ENCODE results near the gene SEMA4B.

The SEMA4B gene

DNA sequence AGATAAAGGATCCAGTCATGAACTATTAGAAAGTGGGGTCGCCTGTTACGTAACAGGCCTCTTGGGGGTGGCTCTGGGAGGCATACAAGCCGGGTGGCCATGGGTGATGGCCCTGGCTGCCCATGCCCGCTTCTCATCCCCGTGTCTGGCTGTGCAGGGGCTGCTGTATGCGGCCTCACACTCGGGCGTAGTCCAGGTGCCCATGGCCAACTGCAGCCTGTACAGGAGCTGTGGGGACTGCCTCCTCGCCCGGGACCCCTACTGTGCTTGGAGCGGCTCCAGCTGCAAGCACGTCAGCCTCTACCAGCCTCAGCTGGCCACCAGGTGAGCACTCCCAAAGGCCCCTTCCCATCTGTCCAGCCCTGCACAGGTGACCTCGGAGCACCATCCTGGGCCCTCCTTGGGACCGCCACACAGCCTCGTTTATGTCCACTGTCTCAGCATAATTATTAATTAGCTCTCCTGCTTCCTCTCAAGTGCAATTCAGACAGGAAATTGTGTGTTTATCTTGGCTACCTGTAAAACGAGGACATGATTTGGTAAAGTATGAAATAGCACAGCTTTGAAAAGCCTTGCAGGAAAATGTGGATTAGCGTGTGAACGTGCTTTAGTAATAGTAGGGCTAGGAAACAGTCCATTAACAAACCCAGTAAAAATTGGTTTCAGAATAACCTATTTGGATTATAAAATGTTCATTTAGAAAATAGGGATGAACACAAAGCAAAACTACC, 24.5 kb downstream of the SEMA4B start:
- in situ Hi-C loops (cut with MboI; ENCODE audit: low sequenced_read_pairs): no loop called here

DNA sequence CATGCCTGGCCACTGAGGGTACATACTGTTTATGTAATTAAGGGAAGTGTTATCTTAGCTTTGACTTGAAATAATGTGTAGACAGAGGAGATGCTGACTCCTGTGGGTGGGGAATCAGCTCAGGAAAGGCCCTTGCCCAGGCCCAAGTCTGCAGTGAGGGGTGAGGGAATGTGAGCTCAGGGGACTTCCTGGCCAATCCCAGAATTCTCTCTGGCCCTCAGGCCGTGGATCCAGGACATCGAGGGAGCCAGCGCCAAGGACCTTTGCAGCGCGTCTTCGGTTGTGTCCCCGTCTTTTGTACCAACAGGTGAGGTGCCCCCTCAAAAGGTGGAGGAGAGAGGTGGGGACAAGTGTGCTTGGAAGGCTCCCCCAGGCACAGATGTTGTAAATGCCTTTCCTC, 26.2 kb downstream of the SEMA4B start:
- in situ Hi-C loops (cut with MboI; ENCODE audit: low sequenced_read_pairs): no loop called here

DNA sequence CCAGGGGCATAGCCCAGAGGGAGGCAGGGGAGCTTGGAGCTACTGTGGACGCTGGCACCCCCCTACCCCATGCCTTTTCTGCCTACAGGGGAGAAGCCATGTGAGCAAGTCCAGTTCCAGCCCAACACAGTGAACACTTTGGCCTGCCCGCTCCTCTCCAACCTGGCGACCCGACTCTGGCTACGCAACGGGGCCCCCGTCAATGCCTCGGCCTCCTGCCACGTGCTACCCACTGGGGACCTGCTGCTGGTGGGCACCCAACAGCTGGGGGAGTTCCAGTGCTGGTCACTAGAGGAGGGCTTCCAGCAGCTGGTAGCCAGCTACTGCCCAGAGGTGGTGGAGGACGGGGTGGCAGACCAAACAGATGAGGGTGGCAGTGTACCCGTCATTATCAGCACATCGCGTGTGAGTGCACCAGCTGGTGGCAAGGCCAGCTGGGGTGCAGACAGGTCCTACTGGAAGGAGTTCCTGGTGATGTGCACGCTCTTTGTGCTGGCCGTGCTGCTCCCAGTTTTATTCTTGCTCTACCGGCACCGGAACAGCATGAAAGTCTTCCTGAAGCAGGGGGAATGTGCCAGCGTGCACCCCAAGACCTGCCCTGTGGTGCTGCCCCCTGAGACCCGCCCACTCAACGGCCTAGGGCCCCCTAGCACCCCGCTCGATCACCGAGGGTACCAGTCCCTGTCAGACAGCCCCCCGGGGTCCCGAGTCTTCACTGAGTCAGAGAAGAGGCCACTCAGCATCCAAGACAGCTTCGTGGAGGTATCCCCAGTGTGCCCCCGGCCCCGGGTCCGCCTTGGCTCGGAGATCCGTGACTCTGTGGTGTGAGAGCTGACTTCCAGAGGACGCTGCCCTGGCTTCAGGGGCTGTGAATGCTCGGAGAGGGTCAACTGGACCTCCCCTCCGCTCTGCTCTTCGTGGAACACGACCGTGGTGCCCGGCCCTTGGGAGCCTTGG, 27.0 kb downstream of the SEMA4B start:
- in situ Hi-C loops (cut with MboI; ENCODE audit: low sequenced_read_pairs): no loop called here

DNA sequence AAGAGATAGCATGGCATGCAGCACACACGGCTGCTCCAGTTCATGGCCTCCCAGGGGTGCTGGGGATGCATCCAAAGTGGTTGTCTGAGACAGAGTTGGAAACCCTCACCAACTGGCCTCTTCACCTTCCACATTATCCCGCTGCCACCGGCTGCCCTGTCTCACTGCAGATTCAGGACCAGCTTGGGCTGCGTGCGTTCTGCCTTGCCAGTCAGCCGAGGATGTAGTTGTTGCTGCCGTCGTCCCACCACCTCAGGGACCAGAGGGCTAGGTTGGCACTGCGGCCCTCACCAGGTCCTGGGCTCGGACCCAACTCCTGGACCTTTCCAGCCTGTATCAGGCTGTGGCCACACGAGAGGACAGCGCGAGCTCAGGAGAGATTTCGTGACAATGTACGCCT, 27.8 kb downstream of the SEMA4B start:
- in situ Hi-C loops (cut with MboI; ENCODE audit: low sequenced_read_pairs): no loop called here

DNA sequence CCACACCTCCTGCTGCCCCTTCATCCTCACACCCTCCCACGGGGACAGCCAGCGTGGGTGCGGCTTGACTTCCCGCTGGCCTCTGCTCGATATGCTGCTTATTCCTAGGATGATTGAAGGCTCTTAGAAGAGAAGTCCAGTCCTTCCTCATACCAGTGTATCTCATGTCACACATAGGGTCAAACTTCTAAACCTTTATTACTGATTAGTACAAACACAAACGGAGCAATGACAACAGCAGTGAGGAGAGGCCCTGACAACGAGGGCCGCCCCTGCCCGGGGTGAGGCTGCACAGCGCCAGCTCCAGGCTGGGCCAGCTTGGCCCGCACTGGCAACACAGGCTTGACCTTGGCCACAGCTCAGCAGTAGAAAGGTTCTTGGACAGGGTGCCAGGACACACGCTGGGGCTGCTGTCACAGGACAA, 29.0 kb downstream of the SEMA4B start:
- in situ Hi-C loops (cut with MboI; ENCODE audit: low sequenced_read_pairs): no loop called here

DNA sequence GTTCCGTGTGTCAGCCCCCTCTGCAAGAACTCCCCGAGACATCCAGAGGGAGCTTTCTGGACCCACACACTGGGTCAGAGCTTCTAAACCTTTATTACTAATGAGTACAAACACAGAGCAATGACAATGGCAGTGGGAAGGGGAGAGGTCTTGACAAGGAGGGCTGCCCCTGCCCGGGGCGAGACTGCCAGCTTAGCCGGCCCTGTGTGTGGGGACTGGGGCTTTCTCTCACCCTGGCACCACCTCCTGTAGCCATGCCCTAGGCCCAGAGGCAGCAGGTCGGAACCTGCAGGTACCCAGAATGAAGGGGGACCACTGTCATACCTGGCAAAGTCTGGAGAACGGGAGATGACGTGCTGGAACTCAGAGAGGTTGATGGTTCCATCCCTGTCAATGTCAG, 29.5 kb downstream of the SEMA4B start:
- in situ Hi-C loops (cut with MboI; ENCODE audit: low sequenced_read_pairs): no loop called here

DNA sequence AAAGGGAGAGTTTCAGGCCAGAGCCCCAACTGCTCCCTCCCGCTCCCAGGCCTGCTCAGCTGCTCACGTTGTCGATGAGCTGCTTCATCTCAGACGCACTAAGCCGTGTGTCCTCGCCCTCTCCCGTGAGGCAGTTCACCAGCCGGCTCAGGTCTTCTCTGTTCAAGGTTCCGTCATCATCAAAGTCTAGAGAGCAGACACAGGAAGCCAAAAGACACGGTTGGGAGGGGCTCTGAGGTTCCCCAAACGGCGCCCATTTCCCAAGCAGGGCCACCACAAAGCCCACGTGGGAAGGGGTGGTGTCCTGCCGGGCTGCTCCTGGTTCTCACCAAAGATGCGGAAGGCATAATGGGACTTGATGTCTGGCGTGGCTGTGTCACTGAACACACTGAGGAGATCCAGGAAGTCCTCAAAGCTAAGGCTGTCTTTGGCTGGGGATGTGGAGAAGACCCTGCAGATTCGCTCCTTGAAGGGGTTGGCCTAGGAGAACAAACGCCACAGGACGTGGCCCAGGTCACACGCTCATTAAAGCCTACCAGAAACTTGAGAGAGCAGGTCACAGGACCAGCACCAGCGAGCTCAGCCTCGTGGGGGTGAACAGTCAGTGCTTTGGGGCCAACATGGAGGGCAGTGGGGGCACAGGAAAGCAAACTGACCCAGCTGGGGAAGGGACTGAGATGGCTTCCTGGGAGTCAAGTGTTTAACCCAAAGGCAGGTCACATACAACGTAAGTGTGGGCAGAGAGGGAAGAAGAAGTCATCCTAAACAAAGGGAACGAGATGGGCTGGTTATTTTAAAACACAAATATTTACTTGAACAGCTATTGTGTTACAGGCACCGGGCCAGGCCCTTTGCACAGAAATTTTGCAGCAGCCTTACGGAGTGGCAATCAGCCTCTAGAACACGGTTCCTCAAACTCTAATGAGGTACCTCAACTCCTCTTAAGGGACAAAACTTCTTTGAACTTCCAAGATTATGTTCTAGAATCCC, 30.2 kb downstream of the SEMA4B start:
- in situ Hi-C loops (cut with MboI; ENCODE audit: low sequenced_read_pairs): no loop called here

DNA sequence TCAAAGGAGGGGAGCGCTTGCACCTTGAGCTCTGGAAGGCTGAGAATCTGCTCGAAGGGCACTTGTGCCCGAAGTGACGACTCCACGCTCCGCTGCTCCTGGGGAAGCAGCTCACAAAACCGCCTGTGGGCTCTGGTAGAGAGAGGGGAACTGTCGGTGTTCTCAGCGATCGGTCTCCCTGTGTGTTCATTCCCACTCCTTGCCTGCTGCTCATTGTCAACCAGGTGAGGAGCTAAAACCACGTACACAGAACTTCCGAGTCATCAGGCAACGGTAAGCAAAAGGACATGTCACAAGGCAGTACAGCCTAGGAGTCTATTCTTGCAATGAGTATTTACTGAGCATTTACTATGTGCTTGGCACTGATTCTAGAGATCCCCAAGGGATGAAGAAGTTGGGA, 31.1 kb downstream of the SEMA4B start:
- in situ Hi-C loops (cut with MboI; ENCODE audit: low sequenced_read_pairs): no loop called here

DNA sequence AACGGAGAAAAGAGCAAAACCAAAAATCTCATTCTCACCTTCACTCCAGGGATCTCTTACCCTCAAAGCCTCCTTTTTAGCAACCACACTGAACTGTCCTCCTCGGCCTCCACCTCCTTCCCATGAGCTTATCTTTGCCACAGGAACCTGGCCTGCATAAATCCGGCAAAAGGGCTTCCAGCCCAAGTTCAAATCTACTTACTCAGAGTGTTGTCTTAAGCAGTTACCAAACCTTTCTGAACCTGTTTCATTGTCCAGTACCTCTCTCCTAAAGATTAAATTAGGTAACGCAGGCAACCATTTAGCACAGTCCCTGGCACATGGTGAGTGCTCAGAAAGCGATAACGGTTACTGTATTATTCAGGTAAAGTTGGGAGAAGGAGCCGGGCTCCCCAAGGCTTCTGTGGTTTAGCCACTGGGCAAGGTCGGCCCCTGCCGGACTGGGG, 31.8 kb downstream of the SEMA4B start:
- in situ Hi-C loops (cut with MboI; ENCODE audit: low sequenced_read_pairs): no loop called here

DNA sequence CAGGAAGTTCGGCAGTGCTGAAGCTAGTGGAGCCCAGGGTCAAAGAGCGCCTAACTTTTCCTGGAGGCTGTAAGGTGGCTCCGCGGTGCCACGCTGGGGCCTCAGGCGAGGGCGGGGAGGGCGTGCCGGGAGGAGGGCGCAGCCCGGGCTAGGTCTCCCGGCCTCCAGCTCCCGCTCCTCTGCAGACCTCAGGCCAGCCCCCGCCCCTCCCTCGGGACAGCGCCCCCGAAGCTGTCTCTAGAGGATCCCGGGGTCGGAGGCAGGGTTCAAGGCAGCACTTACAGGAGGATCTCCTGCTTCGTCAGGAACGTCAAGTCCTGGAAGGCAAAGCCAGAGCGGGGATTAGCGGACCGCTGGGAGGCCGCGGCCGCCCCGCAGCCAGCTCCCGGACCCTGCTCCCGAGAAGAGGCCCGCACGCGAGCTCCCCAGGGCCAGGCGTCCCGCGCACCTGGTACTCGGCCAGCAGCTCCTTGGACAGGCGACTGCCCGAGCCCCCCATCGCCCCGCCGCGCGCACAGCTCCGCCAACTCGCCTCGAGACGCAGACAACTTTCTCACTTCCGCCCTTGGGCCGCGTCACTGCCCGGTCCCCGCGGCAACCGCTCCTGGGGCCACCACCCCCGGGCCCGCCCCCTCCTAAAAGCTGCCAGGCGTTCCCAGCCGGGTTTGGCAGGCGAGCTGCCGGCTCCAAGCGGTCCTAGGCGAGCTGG, 32.4 kb downstream of the SEMA4B start, which contains the start of gene CIB1:
CIB1 (minus strand) TSS at position 555 of the 709 bp plus-strand sequence; CDS start at position 499, 56 bp downstream.
- in situ Hi-C loops (cut with MboI; ENCODE audit: low sequenced_read_pairs): no loop called here

DNA sequence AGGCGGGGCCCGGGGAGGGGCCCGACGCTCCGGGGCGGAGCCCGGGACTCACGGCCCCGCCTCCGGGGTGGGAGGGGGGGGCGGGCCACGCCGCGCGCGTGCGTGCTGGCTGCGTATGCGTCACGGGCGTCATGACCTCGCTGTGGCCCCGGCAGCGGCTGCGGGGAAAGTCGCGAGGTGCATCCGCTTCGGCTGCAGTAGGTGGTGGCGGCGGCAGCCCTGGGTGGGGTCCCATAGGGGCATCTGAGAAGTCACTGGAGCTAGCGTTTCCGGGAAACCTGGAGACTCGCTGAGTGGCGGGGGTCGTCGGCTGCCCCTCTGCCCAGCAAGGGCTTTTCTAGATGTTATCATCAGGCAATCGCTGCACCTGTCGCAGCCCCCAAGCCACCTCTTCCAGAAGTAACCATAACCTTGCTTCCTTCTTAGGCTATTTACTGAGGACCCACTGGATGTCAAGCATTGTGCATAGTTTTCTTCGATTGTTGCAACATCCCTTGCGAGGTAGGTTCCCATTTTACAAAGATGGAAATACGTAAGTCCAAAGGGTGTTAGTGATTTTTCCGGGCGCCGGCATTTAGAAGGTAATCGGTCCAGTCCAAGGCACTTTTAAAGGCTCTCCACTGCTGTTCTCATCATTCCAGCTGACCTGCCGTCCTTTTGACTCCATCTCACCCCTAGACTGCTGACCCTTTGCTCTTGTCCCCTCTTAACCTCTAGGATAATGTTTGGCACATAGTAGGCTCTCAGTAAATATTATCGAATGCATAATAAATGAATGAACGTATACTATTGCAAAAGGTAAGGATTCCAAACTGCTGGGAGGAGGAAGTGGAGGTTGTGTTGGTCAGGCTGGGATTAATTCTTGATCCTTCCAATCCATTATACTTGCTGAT, 33.2 kb downstream of the SEMA4B start, which contains the start of gene GDPGP1:
GDPGP1 (plus strand) TSS at position 114 of the 893 bp plus-strand sequence. CDS start 6,700 bp downstream, outside the sequence.
- in situ Hi-C loops (cut with MboI; ENCODE audit: low sequenced_read_pairs): no loop called here

DNA sequence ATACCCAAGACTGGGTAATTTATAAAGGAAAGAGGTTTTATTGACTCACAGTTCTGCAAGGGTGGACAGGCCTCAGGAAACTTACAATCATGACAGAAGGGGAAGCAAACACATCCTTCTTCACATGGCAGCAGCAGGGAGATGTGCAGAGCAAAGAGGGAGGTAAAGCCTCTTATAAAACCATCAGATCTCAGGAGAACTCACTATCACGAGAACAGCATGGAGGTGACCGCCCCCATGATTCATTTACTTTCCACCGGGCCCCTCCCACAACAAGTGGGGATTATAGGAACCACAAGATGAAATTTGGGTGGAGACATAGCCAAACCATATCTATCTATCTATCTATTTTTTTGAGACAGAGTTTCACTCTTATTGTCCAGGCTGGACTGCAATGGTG, 38.2 kb downstream of the SEMA4B start:
- in situ Hi-C loops (cut with MboI; ENCODE audit: low sequenced_read_pairs): no loop called here

DNA sequence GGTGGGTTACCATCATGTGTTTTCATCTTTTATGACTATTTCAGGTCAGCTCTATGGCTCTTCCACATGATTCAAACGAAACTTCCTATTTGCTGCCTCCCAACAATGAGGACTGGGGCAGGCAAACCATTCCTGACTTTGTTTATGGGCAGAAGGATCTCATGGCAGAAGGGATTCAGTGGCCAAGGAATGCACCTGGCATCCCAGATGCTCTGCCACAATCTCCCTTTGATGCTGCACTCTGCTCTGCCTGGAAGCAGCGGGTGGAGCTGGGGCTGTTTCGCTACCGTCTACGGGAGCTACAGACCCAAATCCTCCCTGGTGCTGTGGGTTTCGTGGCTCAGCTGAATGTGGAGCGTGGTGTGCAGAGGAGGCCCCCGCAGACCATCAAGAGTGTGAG, 39.7 kb downstream of the SEMA4B start:
- in situ Hi-C loops (cut with MboI; ENCODE audit: low sequenced_read_pairs): no loop called here

DNA sequence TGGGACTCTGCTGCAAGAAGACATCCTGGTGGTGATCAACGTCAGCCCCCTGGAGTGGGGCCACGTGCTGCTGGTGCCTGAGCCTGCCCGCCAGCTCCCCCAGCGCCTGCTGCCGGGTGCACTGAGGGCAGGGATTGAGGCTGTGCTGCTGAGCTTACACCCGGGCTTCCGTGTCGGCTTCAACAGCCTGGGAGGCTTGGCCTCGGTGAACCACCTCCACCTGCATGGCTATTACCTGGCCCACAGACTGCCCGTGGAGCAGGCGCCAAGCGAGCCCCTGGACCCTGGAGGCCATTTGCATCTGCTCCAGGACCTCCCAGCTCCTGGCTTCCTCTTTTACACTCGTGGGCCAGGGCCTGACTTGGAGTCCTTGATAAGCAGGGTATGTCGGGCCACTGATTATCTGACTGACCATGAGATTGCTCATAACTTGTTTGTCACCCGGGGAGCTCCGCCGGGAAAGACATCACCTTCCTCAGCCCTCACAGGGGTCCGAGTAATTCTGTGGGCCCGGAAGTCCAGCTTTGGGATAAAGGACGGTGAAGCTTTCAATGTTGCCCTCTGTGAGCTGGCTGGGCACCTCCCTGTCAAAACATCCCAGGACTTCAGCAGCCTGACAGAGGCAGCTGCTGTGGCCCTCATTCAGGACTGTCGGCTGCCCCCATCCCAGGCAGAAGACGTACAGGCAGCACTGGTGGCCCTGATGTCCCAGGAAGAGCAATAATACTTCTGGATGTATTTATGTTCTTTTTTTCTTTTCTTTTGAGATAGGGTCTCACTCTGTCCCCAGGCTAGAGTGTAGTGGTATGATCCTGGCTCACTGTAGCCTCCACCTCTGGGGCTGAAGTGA, 40.4 kb downstream of the SEMA4B start:
- in situ Hi-C loops (cut with MboI; ENCODE audit: low sequenced_read_pairs): no loop called here

DNA sequence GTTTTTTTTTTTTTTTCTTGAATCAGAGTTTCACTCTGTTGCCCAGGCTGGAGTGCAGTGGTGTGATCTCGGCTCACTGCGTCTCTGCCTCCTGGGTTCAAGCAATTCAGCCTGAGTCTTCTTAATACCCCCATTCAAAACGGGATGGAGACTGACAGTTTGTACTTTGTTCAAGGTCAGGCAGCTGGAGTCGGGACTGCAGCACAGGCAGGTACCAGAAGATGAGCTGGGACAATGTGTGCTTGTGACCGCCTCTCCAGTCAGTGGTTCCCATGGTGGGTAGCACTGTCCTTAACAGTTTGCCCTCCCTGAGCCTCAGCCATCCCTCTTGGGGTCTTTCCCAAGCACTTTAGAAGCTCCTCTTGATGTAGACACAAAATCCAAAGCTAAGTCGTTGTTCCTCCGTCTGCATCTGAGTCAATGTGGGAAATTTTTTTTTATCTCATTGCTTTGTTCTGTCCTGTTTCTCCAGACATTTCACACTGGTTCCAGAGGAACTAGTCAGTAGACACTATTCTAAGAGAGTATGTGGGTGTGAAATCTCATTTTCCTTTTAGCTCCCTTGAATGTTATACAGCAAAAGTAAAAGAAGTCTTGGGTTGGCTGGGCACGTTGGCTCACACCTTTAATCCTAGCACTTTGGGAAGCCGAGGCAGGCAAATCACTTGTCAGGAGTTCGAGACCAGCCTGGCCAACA, 43.0 kb downstream of the SEMA4B start:
- in situ Hi-C loops (cut with MboI; ENCODE audit: low sequenced_read_pairs): no loop called here

DNA sequence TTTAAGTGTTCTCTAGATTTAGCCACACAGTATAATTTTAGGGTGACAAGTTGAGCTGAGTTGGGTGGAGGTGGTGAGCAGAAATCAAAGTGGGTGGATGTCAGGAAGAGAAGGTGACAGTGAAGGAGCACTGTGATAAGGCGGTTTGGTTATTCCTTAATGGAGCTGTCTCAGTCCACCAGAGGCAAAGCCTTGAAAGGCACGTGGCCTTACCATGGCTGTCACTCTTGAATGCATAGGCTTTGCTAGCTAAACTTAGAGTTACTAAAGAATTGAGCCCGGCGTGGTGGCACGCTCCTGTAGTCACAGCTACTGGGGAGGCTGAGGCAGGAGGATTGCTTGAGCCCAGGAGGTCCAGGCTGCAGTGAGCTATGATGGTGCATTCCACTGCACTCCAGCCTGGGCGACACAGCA, 47.7 kb downstream of the SEMA4B start:
- in situ Hi-C loops (cut with MboI; ENCODE audit: low sequenced_read_pairs): no loop called here

DNA sequence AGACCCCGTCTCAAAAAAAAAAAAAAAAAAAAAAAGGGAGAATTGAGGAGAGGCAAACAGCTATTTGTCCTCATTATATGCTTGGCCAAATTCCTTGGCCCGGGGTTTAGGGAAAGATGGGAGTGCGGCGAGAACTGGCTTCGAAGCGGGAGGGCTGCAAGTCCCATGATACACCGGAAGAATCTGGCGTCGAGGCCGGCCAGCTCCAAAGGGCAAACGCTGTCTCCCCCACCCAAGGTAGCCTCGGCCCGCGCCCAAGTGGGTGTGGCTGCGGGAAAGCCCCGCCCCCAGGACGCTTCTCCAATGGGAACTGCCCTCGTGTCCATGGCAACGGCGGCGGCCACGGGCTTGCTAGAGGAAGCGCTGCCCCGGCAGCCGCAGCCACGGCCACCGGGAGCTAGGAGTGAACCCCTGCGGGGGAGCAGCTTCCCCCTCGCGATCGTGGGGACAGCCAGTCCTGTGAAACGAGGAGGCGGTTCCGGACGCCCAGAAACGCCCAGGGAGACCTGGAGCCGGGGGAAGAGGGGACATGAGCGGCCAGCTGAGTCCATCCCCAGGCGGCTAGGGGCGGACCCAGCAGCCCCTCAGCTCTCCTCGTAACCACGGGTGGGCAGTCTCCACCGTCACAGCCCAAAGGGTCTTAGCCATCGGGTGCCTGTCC, 48.2 kb downstream of the SEMA4B start, which contains the start of gene TTLL13:
TTLL13 (plus strand) TSS at position 354 of the 661 bp plus-strand sequence. CDS start 1,075 bp downstream, outside the sequence.
- in situ Hi-C loops (cut with MboI; ENCODE audit: low sequenced_read_pairs): no loop called here
